GM10248 (cell line): Measurements from ENCODE around the gene MMP2.

Source experiments
- CTCF ChIA-PET: fragments of 300-600 bp; sonication (Branson Sonifier 250); formaldehyde crosslinking; extraction: SDS; loops from one replicate; lab custom pipeline; 2021; ENCODE audit warnings: antibody characterized with exemption; lab: Yijun Ruan, JAX
- POLR2A ChIA-PET: fragments of 350-650 bp; sonication (Branson Sonifier 250); formaldehyde crosslinking; extraction: SDS; loops from one replicate; lab custom pipeline; 2020; ENCODE audit warnings: antibody characterized with exemption; lab: Yijun Ruan, JAX
- DNase-seq: peaks from one replicate; pipeline ENCODE4 v3.0.0; 2012; ENCODE audit errors: extremely low spot score
- TF ChIP-seq, protein P1 (sequence below): IDR thresholded peaks from 2 replicates; pipeline ENCODE4 v1.5.1; 2012; ENCODE audit warnings: mild to moderate bottlenecking, low read depth; ENCODE audit errors: extremely low read depth, missing control alignments, control extremely low read depth

MMP2 gene

DNA sequence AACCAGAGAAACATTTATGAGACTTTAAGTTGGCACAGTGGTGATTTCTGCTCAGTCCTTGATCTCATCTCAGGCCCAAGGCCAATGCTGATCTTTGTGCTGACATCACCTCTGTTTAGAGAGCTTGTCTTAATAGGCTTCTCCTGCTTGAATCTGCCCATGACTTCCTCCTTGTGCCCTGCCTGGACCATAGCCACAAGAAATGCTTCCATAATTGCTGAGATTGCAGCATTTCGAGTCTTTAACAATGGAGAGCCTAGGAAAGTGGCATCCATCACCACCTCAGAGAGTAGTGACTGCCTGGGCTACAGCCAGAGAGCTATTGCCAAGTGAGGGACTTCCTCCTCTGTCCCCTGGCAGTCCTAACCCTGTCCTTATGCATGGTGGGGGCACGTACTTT lies 25.1 kb upstream of the MMP2 start:
- CTCF ChIA-PET, result interaction anchor here (8.4 kb wide), 1 partner anchor 11 kb away, joined by 81 read pairs; no protein-coding TSS in a partner anchor
- no peak for DNase-seq
- TF ChIP-seq, protein P1, sequence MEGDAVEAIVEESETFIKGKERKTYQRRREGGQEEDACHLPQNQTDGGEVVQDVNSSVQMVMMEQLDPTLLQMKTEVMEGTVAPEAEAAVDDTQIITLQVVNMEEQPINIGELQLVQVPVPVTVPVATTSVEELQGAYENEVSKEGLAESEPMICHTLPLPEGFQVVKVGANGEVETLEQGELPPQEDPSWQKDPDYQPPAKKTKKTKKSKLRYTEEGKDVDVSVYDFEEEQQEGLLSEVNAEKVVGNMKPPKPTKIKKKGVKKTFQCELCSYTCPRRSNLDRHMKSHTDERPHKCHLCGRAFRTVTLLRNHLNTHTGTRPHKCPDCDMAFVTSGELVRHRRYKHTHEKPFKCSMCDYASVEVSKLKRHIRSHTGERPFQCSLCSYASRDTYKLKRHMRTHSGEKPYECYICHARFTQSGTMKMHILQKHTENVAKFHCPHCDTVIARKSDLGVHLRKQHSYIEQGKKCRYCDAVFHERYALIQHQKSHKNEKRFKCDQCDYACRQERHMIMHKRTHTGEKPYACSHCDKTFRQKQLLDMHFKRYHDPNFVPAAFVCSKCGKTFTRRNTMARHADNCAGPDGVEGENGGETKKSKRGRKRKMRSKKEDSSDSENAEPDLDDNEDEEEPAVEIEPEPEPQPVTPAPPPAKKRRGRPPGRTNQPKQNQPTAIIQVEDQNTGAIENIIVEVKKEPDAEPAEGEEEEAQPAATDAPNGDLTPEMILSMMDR, result no peak
- POLR2A ChIA-PET, result no interaction called here

DNA sequence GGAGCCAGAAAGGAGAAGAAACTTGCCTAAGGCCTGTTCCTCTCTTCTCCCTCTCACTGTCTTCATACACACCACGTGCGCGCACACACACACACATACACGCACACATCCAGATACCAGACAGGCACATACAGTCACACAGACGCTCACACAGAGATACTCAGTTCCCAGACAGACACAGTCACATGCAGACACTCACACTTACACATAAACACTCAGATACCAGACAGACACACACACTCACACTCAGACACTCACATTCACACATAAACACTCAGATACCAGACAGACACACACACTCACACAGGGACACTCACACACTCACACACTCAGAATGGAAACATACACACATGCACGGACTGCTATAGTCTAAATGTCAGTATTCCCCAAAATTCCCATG lies 24.1 kb upstream of the MMP2 start:
- CTCF ChIA-PET, result interaction anchor here (8.4 kb wide), 1 partner anchor 10 kb away, joined by 81 read pairs; no protein-coding TSS in a partner anchor
- POLR2A ChIA-PET, result no interaction called here
- TF ChIP-seq, protein P1, result no peak
- no peak for DNase-seq

DNA sequence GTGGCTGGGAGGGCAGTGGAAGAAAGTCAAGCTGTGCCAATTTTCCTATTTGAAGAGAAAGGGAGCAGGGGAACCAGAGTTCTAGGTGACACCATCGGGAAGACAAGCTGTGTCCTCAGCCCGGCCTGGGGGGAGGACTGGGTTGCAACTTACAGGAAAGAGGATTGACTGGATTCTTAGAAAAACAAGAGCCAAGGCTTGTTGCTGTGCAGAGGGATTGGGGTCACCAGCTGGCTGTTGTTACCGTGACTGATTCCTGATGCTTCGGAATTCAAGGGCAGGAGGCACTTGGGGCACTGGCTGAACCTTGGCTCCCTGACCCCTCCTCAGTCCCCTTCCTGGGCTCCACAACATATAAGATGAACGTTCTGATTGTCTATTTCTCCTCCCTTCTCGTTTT lies 16.8 kb upstream of the MMP2 start:
- ChIA-PET CTCF (interaction anchor here (1.0 to 6.9 kb wide), 6 partner anchors 9 to 894 kb away, joined by 3 to 176 read pairs (median 30); no protein-coding TSS in a partner anchor), POLR2A (no interaction called here)
- TF ChIP-seq, protein P1, result no peak
- DNase-seq, result no peak

DNA sequence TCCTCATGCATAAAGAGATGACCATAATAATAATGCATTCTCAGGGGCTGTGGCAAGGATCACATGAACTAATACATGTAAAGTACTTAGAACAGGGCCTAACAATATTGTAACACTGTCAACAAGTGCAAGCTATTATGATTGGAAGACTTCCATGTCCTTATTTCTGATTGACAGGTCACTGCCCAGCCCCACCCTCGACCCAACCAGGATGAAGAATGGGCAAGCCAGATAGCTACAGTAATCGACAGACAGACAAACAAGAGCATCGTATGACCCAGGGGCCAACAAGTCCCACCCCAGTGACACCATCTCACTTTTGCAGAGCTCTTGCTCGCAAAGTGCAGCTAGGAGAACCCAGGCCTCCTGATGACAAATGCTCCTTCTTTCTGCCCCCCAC lies 14.6 kb upstream of the MMP2 start:
- POLR2A ChIA-PET, result no interaction called here
- TF ChIP-seq, protein P1, result no peak

DNA sequence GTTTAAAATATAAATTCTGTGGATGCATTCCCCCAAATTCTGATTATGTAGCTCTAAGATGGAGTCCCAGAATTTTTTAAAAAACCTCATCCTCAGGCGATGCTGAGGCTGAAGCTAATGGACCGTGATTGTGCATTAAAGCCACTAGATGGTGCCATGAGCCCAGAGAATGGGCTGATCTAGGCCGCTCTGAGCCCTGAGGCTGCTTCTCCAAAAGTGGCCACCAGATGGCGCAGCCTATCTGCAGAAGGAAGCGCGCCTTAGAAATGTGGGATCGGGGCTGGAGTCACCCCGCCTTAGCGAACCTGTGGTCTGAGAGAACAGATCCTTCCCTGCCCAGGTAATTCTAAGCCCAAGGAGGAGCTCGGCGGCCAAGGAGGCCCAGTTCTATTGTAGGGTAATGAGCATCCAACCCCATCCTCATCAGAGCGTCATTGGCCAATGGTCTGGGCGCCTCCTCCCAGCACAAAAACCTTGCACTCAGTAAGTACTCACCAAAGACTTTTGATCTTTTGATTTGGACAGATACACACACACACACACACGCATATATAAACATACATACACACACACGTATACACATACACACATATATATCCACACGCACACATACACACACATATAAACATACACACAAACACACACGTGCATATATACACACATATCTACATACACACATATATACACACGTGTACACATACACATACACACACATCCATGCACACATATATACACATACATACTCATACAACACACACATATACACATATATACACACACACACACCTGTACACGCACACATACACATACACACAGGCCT lies 13.7 kb upstream of the MMP2 start:
- TF ChIP-seq, protein P1, result peak; percentile 100
- POLR2A ChIA-PET, result no interaction called here
- CTCF ChIA-PET, result interaction anchor here (0.6 to 6.9 kb wide), 78 partner anchors 10 to 1337 kb away, joined by 3 to 176 read pairs (median 5); partner anchors contain the start of gene CES1
- DNase-seq, result peak; percentile 85

More for the DNA sequence above, 14.6 kb upstream of the MMP2 start:
- DNase-seq, result no peak
- CTCF ChIA-PET, result interaction anchor here (0.6 to 6.9 kb wide), 79 partner anchors 11 to 1336 kb away, joined by 3 to 176 read pairs (median 5); partner anchors contain the start of gene CES1

DNA sequence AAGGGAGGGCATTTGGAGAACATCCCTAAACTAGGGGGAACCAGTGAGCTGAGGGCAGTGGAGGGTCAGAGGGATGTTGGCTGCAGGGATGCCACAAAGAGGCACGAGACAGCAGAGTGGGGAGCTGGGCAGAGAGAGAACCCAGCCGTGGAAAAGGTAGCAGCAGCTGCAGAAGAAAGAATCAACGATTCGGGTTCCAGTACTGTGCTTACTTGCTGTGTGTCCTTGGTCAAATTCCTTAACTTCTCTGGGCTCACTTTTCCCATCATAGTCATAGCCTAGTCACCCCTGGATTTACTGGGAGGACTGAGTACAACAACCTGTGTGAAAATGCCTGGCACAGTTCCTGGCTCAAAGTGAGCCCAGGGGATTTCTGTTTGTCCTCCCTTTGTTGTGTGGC lies 12.8 kb upstream of the MMP2 start:
- ChIA-PET POLR2A (no interaction called here), CTCF (interaction anchor here (0.7 to 6.9 kb wide), 12 partner anchors 9 to 1915 kb away, joined by 3 to 176 read pairs (median 12); no protein-coding TSS in a partner anchor)
- DNase-seq, result no peak
- TF ChIP-seq, protein P1, result no peak
